Tibial nerve (tissue), 4 donors: ENCODE measurements around the gene IRF8. TPM values are rescaled to one million over a fixed set of nuclear protein-coding genes. Genes with fewer than 3 reads are reported as not detected.

Experiments
- DNase-seq, 2 donors: peaks; one replicate each; pipeline ENCODE4 v3.0.0-alpha.2; 2019; ENCODE audit warnings: low spot score in 2 of 2
- H3K27ac ChIP-seq, 4 donors: fragments of 200-600 bp; sonication (generic) in 3 of 4; one replicate each; pipeline ENCODE4 v1.5.1; 2017 to 2019; ENCODE audit warnings: mild to moderate bottlenecking in 1 of 4
- H3K27me3 ChIP-seq, 2 donors: fragments of 200-600 bp; sonication (generic) in 1 of 2; one replicate each; pipeline versions ENCODE4 v1.5.1 to v1.6.0; 2017 to 2019
- H3K36me3 ChIP-seq, 3 donors: fragments of 200-600 bp; sonication (generic); one replicate each; pipeline ENCODE4 v1.5.1; 2018 to 2019
- H3K4me1 ChIP-seq, 4 donors: fragments of 200-600 bp; sonication (generic) in 3 of 4; one replicate each; pipeline ENCODE4 v1.5.1; 2017 to 2019
- H3K4me3 ChIP-seq, 4 donors: fragments of 200-600 bp; sonication (generic) in 3 of 4; one replicate each; pipeline ENCODE4 v1.5.1; 2017 to 2019; ENCODE audit warnings: mild to moderate bottlenecking in 1 of 4, moderate library complexity in 1 of 4
- H3K9me3 ChIP-seq, 4 donors: fragments of 200-600 bp; sonication (generic) in 3 of 4; one replicate each; pipeline ENCODE4 v1.5.1; 2017 to 2019
- EP300 ChIP-seq, 2 donors: sonication (generic); formaldehyde crosslinking; IDR thresholded peaks; one replicate each; pipeline ENCODE4 v1.6.1; 2017; ENCODE audit warnings: antibody characterized with exemption in 2 of 2, mild to moderate bottlenecking in 1 of 2
- POLR2A ChIP-seq, 2 donors: fragments of 450-650 bp; IDR thresholded peaks; one replicate each; pipeline ENCODE4 v1.6.1; 2017; ENCODE audit warnings: antibody characterized with exemption in 2 of 2, mild to moderate bottlenecking in 2 of 2, moderate library complexity in 2 of 2
- WGBS, 2 donors: methylation state at CpG; one replicate each; pipeline ENCODE4 v1.1.5; 2018; 5-methylcytosine and 5-hydroxymethylcytosine counted together
- total RNA-seq, 4 donors: library from RNA; depleted of rRNA; stranded (reverse); fragments of >200 nt; gene quantifications; one replicate each; pipeline ENCODE4 v1.1.0, GENCODE V29; 2016
- TF ChIP-seq, protein P1 (sequence below), 5 experiments: fragments of 200-600 bp in 3 of 5; fragments of 450-650 bp in 2 of 5; sonication (generic) in 3 of 5; IDR thresholded peaks; one replicate each; pipeline ENCODE4 v1.5.1; 2016 to 2019; ENCODE audit warnings: antibody characterized with exemption in 5 of 5, mild to moderate bottlenecking in 3 of 5, moderate library complexity in 2 of 5

Gene IRF8
- total RNA-seq, 4 donors from 2014 or later: 20.5 to 30.3 (median 22.7) TPM

DNA sequence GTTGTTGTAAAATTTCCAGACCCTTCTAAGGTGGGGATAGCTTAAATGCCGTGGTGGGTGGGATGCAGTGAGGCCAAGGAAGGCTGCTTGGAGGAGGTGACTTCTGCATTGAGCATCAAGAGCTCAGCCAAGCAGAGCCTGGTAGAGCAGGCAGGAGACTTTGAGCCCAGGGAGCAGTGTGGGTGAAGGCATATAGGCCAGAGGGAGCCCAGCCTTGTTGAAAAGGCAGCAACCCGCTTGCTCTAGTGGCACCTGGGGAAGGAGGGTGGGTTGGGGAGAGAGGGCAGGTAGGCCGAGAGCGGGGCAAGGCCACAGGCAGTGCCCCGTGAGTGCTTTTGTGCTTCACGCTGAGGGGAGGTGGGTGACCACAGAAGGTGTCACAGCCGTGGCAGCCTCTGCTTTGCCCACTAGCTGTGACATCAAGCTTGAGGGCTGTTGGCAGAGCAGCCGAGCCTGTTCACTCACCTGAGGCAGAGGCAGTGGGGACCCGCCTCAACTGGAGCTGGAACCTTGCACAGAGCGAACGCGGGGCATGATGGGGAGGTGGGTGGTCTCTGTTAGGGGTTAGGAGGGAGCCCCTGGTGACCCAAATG is 56.1 kb downstream of the IRF8 start:
- TF ChIP-seq EP300 (IDR thresholded peaks at IDR 0.05): no peak
- TF ChIP-seq POLR2A (IDR thresholded peaks at IDR 0.05): no peak
- TF ChIP-seq, protein P1, sequence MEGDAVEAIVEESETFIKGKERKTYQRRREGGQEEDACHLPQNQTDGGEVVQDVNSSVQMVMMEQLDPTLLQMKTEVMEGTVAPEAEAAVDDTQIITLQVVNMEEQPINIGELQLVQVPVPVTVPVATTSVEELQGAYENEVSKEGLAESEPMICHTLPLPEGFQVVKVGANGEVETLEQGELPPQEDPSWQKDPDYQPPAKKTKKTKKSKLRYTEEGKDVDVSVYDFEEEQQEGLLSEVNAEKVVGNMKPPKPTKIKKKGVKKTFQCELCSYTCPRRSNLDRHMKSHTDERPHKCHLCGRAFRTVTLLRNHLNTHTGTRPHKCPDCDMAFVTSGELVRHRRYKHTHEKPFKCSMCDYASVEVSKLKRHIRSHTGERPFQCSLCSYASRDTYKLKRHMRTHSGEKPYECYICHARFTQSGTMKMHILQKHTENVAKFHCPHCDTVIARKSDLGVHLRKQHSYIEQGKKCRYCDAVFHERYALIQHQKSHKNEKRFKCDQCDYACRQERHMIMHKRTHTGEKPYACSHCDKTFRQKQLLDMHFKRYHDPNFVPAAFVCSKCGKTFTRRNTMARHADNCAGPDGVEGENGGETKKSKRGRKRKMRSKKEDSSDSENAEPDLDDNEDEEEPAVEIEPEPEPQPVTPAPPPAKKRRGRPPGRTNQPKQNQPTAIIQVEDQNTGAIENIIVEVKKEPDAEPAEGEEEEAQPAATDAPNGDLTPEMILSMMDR (IDR thresholded peaks at IDR 0.05): no peak
- 91% methylated on average over 12 of the region's 12 CpGs for WGBS, 2 donors
- H3K9me3 ChIP-seq: no peaks in the 10 kb centered on the region
- H3K27ac ChIP-seq: no peak overlapping the region
- no peaks in the 10 kb centered on the region for H3K27me3 ChIP-seq
- no peaks in the 10 kb centered on the region for H3K36me3 ChIP-seq
- H3K4me1 ChIP-seq: peaks cover 0 to under 1% (median 0%) of the 10 kb centered on the region in 4 donors
- no peak for DNase-seq
- no peak overlapping the region for H3K4me3 ChIP-seq

DNA sequence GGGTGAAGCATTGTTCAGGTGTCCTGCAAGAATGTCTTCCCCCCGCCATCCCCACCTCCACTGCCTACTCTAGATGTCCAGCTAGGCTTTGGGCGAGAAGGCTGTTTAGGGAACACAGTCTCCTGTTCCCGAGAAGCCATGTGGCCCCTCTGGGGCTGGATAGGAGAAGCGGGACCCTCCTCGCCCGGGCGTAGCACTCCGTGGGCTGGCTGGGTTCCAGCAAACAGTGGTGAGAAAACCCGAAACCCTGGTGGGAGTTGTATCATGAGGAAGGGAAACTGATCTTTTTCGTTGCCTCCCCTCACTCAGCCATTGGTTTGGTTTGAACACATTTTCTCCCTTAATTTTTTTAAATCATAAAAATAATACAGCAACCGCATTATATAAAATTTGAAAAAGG is 56.6 kb downstream of the IRF8 start:
- no peaks in the 10 kb centered on the region for H3K4me1 ChIP-seq
- no peaks in the 10 kb centered on the region for H3K36me3 ChIP-seq
- H3K27ac ChIP-seq: no peak overlapping the region
- TF ChIP-seq POLR2A (IDR thresholded peaks at IDR 0.05): no peak
- TF ChIP-seq EP300 (IDR thresholded peaks at IDR 0.05): no peak
- TF ChIP-seq, protein P1 (IDR thresholded peaks at IDR 0.05): no peak
- WGBS, 2 donors: 70% methylated on average over 11 of the region's 11 CpGs
- no peak overlapping the region for H3K4me3 ChIP-seq
- DNase-seq: no peak
- no peaks in the 10 kb centered on the region for H3K27me3 ChIP-seq
- no peaks in the 10 kb centered on the region for H3K9me3 ChIP-seq

DNA sequence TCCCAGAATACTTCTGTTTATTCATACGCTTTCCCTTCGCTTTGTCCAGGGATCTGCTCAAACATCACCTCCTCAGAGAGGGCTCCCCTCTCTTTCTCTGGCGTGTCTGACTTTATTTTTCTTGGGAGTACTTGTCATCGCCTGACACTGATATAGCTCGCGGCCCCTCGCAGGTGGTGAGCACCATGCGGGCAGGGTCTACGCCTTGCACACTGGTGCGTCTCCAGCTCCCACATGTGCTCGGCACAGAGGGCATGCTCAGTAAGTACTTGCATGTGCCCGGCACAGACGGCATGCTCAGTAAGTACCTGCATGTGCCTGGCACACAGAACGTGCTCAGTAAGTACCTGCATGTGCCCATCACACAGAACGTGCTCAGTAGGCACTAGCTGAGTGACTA is 57.5 kb downstream of the IRF8 start:
- Histone ChIP-seq H3K4me1 (no peaks in the 10 kb centered on the region), H3K27me3 (no peaks in the 10 kb centered on the region), H3K36me3 (no peaks in the 10 kb centered on the region), H3K9me3 (no peaks in the 10 kb centered on the region), H3K4me3 (no peak overlapping the region), H3K27ac (no peak overlapping the region)
- DNase-seq: no peak
- WGBS, 2 donors: 89 to 92% methylated on average over 14 to 15 of the region's 15 CpGs
- TF ChIP-seq EP300 (IDR thresholded peaks at IDR 0.05) (no peak), POLR2A (IDR thresholded peaks at IDR 0.05) (no peak)
- TF ChIP-seq, protein P1 (IDR thresholded peaks at IDR 0.05): no peak

DNA sequence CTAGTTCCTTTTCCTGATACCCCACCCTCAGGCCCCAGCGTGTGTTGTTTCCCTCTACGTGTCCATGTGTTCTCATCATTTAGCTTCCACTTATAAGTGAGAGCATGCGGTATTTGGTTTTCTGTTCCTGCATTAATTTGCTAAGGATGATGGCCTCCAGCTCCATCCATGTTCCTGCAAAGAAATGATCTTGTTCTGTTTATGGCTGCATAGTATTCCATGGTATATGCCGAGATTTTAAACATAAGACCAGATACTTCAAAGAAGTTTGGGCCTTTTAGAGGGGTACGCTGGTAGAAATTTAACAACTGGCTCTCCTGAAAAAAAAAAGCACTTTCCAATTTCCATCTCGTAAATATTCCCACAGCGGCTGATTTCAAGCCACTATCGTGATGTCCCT is 59.8 kb downstream of the IRF8 start:
- no peak overlapping the region for H3K4me3 ChIP-seq
- no peak overlapping the region for H3K27ac ChIP-seq
- WGBS, 2 donors: 91 to 94% methylated on average over 8 of the region's 8 CpGs
- no peaks in the 10 kb centered on the region for H3K9me3 ChIP-seq
- no peaks in the 10 kb centered on the region for H3K27me3 ChIP-seq
- no peaks in the 10 kb centered on the region for H3K36me3 ChIP-seq
- no peak for DNase-seq
- H3K4me1 ChIP-seq: peaks cover 0 to 9% (median 0%) of the 10 kb centered on the region in 4 donors
- no peak for TF ChIP-seq POLR2A (IDR thresholded peaks at IDR 0.05)

GRCh38 chr16:85959686-85960085 is 60.7 kb downstream of the IRF8 start:
- H3K36me3 ChIP-seq: no peaks in the 10 kb centered on the region
- no peak overlapping the region for H3K4me3 ChIP-seq
- no peak overlapping the region for H3K27ac ChIP-seq
- no peaks in the 10 kb centered on the region for H3K9me3 ChIP-seq
- TF ChIP-seq POLR2A (IDR thresholded peaks at IDR 0.05): no peak
- H3K27me3 ChIP-seq: no peaks in the 10 kb centered on the region
- no peak for DNase-seq
- 55 to 74% methylated on average over 7 to 9 of the region's 9 CpGs for WGBS, 2 donors
- peaks cover 0 to 18% (median 0%) of the 10 kb centered on the region in 4 donors for H3K4me1 ChIP-seq

DNA sequence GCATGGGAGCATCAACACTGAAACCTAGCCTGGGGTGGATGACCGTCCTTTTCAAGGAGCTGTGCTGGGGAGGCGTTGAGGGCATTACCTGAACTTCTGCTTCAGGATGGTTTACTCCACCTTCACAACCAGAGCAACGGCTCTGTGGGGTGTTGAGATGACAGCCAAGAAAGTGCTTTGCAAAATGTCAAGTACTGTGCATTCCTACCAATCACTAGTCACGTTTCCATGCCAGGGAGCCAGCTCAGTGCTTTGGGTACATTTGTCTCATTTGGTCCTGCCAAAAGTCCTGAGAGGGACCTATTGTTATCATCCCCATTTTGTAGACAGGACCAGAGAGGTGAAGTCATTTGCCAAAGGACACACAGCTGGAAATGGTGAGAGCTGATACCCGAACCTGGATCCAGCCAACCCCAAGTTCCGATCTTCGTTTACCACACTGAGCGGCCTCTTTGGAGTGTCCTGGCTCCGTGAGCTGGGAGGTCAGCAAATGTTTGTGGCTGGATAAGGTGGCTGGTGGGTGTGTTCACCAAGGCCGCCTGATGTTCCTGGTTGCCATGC is 61.6 kb downstream of the IRF8 start:
- Histone ChIP-seq H3K9me3 (no peaks in the 10 kb centered on the region), H3K4me1 (peaks cover 0 to 18% (median 0%) of the 10 kb centered on the region in 4 donors), H3K27ac (no peak overlapping the region), H3K36me3 (no peaks in the 10 kb centered on the region), H3K27me3 (no peaks in the 10 kb centered on the region), H3K4me3 (no peak overlapping the region)
- TF ChIP-seq POLR2A (IDR thresholded peaks at IDR 0.05): no peak
- TF ChIP-seq, protein P1 (IDR thresholded peaks at IDR 0.05): no peak
- no peak for TF ChIP-seq EP300 (IDR thresholded peaks at IDR 0.05)
- no peak for DNase-seq
- 73 to 76% methylated on average over 10 of the region's 10 CpGs for WGBS, 2 donors
